NCI-H510A treated with DMSO at 0.1 percent for 48 hours (cell line): ENCODE results near the gene TENM4.
"Not testable (repeated sequence)": the region's sequence is repeated elsewhere in the genome, so short reads cannot be mapped to it uniquely, and the experiment has no call there.

Source experiments
- DNase-seq: peaks from one replicate; lab custom pipeline; 2025; lab: John Stamatoyannopoulos, UW

The TENM4 gene

DNA sequence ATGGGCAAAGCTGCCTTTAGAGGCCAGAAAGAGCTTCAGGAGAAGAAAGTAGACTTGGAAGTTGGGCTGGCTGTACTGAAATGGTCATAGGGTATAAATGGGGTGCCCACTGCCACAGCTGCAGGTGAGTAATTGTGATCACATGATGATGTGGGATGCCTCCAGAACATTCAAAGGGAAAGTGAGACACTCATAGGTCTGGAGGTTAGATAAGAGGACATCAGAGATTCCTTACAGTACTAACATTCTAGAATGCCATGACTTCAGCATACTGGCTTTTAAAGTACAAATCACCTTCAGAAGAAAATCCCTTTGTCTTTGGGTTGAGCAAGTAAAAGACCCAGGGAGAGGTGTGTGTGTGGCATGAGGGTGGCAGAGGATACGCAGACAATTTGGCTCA, 419.2 kb downstream of the TENM4 start:
- DNase-seq, result no peak

DNA sequence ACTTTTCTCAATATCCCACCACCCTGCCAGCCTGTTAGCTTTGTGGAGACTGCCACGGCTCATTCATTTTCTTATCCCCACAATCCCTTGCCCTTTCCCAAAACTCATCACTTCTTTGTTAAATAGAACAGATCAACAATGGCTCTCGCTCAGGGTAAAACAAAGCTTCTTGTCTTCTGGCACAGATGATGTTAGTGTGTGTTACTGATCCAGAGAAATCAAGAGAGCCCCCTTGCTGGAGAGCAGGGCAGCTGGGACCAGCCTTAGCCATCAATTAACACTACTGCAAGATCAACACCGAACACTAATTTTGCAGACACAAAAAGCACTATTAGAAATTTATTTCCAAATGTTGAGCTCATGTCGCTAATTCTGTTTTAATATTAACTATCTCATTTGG, 420.9 kb downstream of the TENM4 start:
- DNase-seq, result no peak

DNA sequence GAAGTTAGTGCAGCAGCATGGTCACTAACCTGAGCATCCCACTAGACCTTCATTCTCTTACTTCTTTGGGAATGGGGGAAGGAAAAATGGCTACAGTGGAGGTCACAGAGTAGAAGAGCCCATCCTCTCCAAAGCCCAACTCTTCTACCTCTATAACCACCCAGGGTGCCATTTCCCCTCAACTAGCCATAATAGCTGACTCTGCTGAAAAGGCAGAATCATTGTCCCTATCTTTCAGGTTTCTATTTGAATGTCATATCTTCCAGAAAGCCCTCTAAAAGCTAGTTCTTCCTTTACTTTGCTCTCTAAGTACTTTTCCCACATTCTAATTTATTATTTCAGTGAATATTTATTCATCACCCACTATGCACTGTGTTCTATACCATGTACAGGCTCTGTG, 421.6 kb downstream of the TENM4 start:
- DNase-seq, result no peak

DNA sequence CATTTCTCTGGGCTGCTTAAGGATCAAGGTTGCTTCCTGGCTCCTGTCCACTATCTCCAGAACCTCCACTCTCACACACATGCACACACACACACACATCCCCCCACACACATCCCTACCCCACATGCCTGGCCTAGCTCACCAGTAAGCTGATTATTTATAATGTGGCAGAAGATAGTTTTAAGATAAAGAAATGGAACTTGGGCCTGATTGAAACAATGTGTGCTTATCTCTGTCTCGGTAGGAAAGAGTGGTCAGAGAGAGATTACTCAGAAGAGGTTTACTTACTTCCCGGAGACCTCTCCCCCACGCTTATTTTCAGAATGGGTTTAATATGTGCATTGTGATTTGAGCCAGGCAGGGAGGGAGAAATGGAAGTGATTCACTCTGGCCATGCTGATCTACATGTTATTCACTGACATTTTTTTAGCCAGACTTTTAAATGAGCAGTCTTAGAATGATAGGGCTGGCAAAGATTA, 422.4 kb downstream of the TENM4 start:
- DNase-seq, result no peak

DNA sequence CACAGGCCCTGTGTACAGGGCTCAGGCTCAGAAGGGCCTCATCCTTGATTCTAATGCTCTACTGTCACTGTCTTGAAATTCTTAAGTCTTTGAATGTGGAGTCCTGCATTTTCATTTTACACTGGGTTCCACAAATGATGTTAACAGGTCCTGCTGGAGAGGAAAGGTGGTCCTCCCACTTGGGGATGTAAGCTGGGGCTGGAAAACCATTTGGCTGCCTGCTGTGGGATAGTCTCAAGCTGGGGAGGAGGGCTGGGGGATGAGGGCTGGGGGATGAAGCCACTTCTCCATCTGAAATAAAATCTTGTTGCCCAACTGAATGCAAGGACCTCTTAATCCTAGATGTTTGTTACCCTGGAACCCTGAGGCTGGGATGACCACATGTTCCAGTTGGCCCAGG, 423.0 kb downstream of the TENM4 start:
- no peak for DNase-seq

DNA sequence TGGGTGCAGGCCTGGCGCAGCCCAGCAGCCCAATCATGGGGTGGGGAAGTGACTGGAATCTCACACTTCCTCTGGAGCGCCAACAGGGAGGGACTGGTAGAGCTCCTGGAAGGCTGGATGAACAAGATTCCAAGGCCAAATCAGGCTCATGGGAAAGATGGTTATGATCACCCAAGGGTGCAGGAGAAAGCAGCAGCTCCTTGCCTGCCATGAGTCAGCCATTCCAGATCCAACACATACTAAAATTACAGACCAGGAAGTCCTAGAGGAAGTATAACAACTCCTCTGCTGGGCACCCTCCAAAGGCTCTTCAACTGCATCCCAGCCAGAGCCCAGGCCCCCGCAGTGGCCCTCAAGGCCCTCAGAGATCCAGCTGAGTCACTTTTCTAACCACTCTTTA, 427.3 kb downstream of the TENM4 start:
- DNase-seq, result no peak

GRCh38 chr11:79011357-79011756, 429.5 kb downstream of the TENM4 start:
- no peak for DNase-seq

DNA sequence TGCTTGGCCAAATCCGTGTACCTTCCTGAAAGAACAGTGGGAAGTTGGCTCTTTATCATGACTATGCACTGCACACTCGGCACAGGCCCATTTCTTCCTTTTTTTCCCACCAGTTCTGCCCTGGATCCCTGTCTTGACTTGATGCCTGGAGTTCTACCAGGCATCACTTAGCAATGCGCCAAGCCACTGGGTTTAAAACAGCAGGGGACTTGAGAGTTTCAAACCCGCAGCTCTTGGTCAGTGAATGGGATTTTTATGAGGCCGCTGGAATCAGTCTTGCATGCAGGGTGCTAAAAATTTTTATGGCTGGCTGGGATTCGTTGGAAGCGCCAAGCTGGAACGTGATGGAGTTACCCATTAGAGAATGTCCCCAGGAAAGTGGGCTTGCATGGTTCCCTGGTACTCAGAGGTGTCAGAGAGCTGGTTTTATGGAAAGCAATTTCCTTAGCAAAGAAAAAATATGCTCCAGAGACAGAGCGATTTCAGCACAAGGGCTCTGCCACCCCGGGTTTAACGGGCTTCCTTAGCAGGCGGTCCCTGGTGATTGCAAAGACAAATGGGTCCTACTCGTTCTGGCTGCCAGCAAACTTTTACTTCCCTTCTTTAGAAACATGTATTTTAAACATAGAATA, 432.9 kb downstream of the TENM4 start:
- no peak for DNase-seq

GRCh38 chr11:79006854-79007253, 434.0 kb downstream of the TENM4 start:
- DNase-seq, result no peak

GRCh38 chr11:78996007-78996406, 444.8 kb downstream of the TENM4 start:
- DNase-seq, result no peak

- DNase-seq, result no peak
Measured at GRCh38 chr11:78995171-78995570, 445.7 kb downstream of the TENM4 start.

DNA sequence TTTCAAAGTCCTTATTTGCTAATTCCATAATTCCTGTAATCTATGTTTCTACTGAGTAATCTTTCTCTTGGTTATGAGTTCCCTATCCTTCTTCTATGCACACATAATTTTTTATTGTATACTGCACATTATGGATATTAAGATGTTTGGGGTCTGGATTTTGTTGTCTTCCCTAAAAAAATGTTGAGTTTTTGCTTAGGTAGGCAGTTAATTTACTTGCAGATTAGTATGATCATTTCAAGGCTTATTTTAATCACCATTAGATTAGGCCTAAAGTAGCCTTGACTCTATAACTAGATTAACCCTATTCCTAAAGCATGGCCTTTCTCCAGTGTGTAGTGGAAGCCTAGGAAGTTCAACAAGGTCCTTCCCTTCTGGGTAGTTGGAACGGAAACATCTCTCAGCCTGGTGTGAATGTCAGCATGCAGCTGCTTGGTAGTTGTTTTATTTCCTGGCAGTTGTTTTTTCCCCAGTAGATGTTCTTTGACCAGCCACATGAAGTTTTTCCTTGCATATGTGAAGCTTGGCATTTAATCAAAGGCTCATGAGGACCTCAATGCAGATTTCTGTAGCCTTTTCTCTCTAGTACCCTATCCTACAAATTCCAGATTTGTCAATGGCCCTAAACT, 446.9 kb downstream of the TENM4 start:
- no peak for DNase-seq

- no peak for DNase-seq
Measured at GRCh38 chr11:78991681-78992080, 449.1 kb downstream of the TENM4 start.

DNA sequence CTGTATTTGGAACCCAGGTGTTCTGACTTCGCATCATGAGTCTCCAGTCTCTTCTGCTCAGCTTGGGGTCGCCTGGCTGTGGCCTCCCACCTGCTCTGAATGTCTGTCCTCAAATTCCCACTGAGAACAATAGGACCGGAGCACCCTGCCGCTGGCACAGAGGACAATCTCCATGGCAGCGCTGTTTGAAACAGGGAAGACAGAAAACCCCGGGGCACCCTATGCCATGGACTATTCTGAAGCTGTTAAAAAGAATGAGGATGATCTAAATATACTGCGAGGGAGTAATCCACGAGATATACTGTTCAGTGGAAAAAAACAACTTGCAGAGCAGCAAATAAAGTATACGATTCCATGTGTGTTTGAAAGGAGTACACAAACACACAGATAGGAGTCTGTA, 450.6 kb downstream of the TENM4 start:
- no peak for DNase-seq

DNA sequence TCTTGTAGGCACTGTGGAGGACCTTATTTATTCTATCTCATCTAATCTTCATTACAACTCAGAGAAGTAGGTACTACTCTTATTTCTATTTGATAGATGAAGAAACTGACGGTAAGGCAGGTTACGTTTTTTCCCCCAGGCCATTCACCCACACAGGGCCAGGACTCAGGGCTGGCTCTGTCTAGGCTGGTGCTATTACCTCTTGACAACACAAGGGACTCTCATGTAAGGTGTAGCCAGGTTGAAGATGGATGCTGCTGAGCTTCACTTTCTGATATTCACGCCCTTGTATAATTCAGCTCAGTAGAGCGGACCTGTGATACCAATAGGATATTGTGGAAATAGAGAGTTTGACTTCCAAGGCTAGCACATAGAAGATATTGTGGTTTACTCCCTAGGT, 453.1 kb downstream of the TENM4 start:
- no peak for DNase-seq

GRCh38 chr11:78986305-78986704, 454.5 kb downstream of the TENM4 start:
- DNase-seq, result no peak

GRCh38 chr11:78985663-78986062, 455.2 kb downstream of the TENM4 start:
- DNase-seq, result no peak

- DNase-seq, result no peak
Measured at GRCh38 chr11:78982473-78982872, 458.4 kb downstream of the TENM4 start.

- DNase-seq, result no peak
Measured at GRCh38 chr11:78981153-78981552, 459.7 kb downstream of the TENM4 start.

DNA sequence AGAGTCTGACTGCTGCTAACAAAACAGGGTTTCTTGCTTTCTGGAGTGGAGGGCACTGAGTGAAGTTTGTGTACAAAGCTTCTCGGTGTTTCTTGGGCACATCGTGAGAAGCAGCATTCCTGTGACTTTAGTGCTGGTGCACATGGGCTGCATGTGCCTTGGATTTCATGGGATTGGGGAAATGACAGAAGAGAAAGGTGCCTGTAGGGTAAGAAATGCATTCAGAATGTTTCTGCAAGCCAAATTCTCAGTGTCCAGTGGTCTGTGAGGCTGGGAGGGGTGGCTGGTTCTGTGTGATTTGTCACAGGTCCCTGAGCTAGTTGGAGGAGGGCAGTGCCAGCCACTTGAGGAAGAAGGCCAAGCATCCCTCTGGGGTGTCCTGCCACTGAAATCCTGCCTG, 462.0 kb downstream of the TENM4 start:
- no peak for DNase-seq

GRCh38 chr11:78977848-78978247, 463.0 kb downstream of the TENM4 start:
- DNase-seq, result not testable (repeated sequence)

DNA sequence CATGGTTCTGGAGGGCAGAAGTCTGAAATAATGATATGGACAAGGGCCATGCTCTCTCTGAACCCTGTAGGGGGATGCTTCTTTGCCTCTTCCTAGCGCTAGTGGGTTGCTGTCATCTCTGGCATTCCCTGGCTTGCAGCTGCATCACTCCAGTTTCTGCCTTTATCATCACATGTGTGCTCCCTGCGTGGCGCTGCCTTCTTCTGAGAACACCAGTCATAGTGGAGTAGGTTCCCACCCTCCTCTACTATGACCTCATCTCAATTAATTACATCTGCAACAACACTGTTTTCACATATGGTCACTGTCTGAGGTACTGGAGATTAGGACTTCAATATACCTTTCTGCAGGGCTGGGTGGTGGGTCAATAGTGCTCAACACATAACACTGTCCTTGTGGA, 463.8 kb downstream of the TENM4 start:
- no peak for DNase-seq

GRCh38 chr11:78975081-78975480, 465.7 kb downstream of the TENM4 start:
- DNase-seq, result no peak

DNA sequence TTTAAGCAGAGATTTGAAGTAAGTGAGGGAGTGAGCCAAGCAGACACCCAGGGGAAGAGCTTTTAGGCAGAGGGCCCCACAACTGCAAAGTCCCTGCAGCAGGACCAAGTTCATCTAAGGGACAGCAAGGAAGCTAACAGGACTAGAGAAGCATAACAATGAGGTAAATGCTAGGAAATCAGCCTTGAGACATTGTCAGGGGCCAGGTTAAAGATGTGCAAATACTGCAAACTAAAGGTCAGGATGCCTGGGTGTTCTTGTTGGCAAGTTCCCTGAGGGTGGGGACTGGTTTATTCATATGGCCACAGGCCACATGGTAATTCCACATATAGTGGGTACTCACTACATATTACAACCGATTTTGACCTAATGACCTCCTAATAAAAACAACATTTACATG, 467.0 kb downstream of the TENM4 start:
- no peak for DNase-seq
